IPS DF 19.7 (cell line): Measurements from ENCODE around the gene PAFAH2.
"Not testable (repeated sequence)": the region's sequence is repeated elsewhere in the genome, so short reads cannot be mapped to it uniquely, and the experiment has no call there.

Experiments
- DNase-seq: peaks from one replicate; pipeline ENCODE4 v3.0.0-alpha.2; 2013; ENCODE audit warnings: low read depth, low spot score

Gene PAFAH2

DNA sequence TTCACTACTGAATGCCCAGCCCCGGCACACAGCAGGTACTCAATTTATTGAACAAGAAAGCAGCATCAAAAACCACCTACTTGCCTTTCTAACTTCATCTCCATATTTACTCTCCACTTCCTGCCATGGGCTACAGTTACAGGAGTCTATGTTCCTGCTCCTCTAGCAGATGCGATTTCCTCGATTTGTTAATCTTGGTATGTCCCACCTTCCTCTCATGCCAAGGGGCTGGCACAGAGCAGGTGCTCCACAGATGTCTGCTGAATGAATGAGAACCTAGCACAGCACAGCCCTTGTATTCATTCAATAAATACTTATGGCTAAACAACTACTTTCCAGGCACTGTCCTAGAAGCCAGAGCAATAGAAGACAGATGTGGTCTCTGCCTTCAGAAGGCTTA lies 12.2 kb downstream of the PAFAH2 start:
- DNase-seq = no peak

- no peak for DNase-seq
Measured at GRCh38 chr1:25985171-25985570, 12.7 kb downstream of the PAFAH2 start.

GRCh38 chr1:25979210-25979609 lies 18.7 kb downstream of the PAFAH2 start:
- no peak for DNase-seq

GRCh38 chr1:25978403-25978802 lies 19.5 kb downstream of the PAFAH2 start:
- no peak for DNase-seq

- no peak for DNase-seq
Measured at GRCh38 chr1:25977801-25978200, 20.1 kb downstream of the PAFAH2 start.

DNA sequence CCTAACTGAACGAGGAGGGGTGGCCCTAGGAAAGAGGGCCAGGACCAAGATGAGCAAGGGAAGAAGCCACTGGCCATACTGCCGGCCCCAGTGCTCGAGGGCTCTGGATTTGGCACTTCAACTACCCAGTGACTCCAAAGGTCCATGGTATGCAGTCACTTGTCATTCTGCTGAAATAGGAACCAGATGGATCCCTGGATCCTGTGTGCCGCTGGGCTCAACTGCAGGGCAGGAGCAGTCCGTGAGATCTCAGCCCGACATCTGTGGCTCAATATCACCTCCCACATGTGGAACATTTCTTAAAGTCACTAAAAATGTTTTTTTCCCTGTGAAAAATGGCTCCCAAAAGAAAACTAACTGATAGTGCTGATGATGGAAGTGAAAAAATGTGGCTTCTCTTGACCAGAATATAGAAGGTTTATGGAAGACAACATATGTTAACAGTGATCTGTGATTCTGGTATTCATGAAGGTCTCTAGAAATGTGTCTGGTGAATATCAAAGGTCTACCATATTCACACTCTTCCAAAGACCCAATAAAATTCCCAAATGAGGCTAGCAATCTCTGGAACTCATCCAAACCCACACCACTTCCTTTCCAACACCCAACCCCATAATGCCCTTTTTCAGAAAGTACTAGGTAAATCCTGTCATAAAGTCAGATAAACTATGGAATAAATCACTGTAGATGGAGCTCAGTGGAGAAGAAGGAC lies 24.1 kb downstream of the PAFAH2 start:
- no peak for DNase-seq

GRCh38 chr1:25971811-25972180 lies 26.1 kb downstream of the PAFAH2 start:
- no peak for DNase-seq

DNA sequence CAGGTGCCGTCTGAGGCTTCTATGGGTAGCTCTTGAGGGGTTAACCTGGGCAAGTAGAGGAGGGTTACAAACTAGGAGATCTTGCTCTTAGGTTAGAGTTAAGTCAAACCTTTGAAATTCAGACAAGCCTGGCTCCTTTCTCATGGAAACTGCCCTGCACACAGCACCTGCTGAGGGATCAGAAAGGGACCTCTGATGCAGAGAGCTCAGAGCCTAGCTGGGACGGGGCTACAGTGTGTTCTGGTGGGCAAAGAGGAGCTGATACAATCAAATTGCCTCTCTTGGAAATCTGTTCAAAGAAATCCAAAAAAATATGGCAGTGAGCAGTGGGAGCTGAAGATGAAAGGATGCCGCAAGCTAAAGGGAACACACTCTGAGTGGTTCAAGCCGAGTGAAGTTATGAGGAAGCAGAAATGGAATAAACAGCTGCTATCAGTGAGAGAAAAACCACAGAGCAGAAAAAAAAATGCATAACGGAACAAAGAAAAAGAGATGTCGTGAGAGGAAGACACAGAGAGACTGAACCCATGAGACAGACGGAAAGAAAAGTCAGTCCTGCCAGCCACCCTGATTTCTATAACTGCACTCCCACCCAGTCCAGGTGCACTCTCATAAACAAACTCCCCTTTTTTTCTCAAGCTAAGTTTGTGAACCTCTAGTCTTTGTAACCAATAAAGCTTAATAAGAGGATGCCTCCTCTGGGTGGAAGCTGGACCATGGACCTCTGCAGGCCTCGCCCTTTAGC lies 26.6 kb downstream of the PAFAH2 start:
- DNase-seq = no peak

DNA sequence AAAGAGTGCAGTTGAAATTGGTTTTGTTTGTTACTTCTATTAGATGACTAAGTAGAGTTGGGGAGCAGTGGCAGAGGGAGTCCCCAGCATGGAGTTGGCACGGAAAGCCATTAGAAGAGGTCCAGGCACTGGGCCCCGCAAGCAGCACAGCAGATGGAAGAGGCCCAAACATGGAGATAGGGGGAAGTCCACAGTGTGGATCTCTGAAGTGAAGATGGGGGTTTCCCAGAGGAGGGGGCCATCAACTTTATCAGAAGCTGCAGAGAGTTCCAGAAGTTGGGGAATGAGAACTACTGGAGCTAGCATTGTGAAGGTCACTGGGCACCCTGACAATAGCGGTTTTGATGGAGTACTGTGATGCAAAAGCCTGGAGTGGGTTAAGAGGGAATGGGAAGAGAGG lies 30.6 kb downstream of the PAFAH2 start:
- no peak for DNase-seq

GRCh38 chr1:25959611-25960010 lies 38.3 kb downstream of the PAFAH2 start:
- no peak for DNase-seq

DNA sequence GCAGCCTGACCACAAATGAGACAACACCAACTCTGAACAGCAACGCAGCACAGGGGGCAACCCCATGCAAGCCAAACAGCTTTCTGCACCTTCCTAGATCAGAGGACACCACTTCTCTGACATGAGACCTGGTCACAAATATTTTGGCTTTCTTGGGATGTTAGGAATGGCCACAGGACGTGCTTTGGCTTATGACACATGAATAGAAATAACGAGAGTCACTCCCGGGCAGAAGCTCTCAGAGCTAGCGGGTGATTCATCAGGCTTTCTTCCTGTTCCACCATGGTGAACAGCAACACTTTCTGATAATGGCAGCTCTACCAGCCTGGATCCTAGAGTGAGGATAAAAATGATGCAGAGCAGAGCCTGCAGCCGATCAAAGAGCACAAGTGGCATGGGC lies 39.4 kb downstream of the PAFAH2 start:
- no peak for DNase-seq

DNA sequence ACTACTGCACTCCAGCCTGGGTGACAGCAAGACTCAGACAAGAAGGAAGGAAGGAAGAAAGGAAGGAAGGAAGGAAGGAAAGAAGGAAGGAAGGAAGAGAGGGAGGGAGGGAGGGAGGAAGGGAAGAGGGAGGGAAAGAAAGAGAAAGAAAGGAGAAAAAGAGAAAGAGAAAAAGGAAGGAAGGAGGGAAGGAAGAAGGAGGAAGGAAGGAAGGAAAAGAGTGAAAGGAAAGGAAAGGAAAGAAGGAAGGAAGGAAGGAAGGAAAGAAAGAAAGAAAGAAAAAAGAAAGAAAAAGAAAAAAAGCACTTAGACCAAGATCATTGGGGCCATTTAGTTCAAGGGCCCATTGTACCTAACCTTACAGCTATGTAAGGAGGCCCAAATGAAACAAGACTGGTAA lies 42.3 kb downstream of the PAFAH2 start:
- no peak for DNase-seq

DNA sequence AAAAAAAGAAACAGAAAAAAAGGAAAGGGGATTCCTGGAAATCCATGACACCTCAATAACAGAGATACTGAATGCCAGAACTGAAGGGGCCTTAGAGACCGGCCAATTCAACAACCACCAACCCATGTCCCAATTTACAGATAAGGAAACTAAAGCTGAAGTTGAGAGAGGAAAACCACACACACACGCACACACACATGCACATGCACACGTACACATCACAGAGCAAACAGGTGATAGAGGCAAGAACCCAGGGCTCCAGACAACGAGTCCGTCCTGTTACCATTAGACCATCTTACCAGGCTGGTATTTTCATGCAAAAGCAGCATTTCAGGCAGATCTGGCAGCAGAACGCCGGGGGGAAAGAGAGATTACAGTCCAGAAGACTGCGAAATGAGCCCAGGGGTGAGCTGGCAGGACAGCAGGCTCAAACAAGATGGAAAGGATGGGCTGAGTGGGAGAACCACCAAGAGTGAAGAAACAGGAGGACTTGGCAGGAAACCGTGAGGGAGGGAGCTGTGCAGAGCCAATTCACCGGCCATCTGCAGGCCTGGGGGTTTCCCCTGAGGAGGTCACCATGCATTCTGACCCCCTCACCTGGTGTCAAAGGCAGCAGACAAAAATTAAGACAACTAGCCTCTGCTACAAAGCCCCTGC lies 43.5 kb downstream of the PAFAH2 start:
- DNase-seq = no peak

- no peak for DNase-seq
Measured at GRCh38 chr1:25952841-25953401, 44.9 kb downstream of the PAFAH2 start.

- DNase-seq = no peak
Measured at GRCh38 chr1:25948641-25949040, 49.2 kb downstream of the PAFAH2 start.

DNA sequence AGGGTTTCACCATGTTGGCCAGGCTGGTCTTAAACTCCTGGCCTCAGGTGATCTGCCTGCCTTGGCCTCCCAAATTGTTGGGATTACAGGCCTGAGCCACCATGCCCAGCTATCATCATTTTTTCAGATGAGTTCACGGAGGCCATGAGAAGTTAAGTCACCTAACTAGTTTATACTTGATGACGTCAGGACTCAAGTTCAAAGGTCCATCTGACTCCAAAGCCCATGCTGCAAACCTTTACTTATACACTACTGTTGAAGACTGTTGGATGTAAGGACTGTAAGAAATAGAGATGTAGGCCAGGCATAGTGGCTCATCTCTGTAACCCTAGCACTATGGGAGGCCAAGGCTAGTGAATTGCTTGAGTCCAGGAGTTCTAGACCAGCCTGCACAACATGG lies 50.8 kb downstream of the PAFAH2 start:
- no peak for DNase-seq

DNA sequence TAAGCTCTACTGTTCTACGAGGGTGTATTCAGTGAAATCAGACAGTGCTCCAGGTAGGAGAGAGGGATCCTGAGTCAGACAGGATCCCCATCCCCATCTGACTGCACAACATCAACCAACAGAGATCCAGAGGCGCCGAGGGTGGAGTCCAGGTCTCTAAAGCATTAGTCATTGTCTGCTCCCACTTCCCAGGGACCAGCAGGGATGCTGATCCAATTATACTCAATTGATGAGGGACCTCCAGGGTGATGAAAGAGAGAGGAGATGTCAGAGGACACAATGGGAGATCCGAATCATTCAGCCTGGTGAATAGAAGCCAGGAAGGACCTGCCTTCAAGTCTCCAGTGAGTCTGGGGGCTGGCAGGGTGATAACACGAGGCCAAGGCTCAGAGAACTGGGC lies 52.1 kb downstream of the PAFAH2 start:
- DNase-seq = no peak

DNA sequence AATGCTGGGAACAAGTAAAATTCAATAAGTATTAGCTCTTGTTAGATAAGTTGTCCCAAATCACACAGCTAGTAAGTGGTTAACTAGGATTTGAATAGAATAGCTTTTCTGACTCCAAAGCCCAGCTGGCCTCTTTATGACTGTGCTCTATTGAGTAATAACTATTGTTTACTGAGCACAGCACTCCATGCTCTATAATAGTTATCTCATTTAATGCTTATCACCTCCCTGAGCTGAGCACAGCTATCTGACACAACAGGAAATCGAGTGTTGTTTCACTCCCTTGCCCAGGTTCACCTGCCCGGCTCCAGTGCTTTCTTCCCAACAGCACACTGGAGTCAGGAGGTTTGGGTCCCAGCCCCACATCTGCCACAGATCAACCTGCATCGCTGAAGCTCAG lies 52.9 kb downstream of the PAFAH2 start:
- no peak for DNase-seq

GRCh38 chr1:25943511-25943910 lies 54.4 kb downstream of the PAFAH2 start:
- not testable (repeated sequence) for DNase-seq

GRCh38 chr1:25936947-25937346 lies 60.9 kb downstream of the PAFAH2 start:
- no peak for DNase-seq

GRCh38 chr1:25933479-25934365 lies 64.1 kb downstream of the PAFAH2 start:
- no peak for DNase-seq
